ENCODE results near the gene CNPY1.

Gene CNPY1

GRCh38 chr7:155517969-155518368 lies 28.4 kb downstream of the CNPY1 start:
- DNase-seq (ENCODE audit: extremely low read depth, insufficient read length) = no peak
- Histone ChIP-seq H3K27me3 (replicated peaks; ENCODE audit: control insufficient read depth, insufficient read depth, low read length) (peaks cover 1% of the 10 kb centered on the region), H3K36me3 (ENCODE audit: control insufficient read depth, insufficient read depth, low read length) (no peaks in the 10 kb centered on the region), H3K4me3 (replicated peaks; ENCODE audit: low read depth, low read length) (no peak overlapping the region)
- TF ChIP-seq, protein P1, sequence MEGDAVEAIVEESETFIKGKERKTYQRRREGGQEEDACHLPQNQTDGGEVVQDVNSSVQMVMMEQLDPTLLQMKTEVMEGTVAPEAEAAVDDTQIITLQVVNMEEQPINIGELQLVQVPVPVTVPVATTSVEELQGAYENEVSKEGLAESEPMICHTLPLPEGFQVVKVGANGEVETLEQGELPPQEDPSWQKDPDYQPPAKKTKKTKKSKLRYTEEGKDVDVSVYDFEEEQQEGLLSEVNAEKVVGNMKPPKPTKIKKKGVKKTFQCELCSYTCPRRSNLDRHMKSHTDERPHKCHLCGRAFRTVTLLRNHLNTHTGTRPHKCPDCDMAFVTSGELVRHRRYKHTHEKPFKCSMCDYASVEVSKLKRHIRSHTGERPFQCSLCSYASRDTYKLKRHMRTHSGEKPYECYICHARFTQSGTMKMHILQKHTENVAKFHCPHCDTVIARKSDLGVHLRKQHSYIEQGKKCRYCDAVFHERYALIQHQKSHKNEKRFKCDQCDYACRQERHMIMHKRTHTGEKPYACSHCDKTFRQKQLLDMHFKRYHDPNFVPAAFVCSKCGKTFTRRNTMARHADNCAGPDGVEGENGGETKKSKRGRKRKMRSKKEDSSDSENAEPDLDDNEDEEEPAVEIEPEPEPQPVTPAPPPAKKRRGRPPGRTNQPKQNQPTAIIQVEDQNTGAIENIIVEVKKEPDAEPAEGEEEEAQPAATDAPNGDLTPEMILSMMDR (IDR thresholded peaks at IDR 0.05; ENCODE audit: insufficient read depth, low read length, poor library complexity, severe bottlenecking) = no peak

DNA sequence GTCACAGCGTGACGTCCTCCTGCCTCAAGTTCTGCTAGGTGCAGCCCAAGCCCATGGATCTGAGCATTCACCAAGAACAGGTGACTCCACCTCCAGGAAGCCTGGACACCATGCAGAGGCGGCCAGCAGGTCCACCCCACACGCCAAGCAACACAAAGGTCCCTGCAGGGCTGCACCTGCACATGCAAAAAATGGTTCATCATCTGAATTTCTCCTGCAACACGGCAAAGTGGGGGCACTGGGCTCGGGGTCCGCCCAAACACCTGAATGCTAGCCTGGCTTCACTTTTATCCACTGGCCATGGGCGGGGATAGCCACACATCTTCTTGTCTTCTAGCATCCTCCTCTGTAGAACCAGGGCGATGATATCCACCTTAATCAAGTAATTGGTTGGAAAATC lies 28.9 kb downstream of the CNPY1 start:
- Histone ChIP-seq H3K27me3 (replicated peaks; ENCODE audit: control insufficient read depth, insufficient read depth, low read length) (peaks cover 1% of the 10 kb centered on the region), H3K36me3 (ENCODE audit: control insufficient read depth, insufficient read depth, low read length) (no peaks in the 10 kb centered on the region), H3K4me3 (replicated peaks; ENCODE audit: low read depth, low read length) (no peak overlapping the region)
- TF ChIP-seq, protein P1 (IDR thresholded peaks at IDR 0.05; ENCODE audit: insufficient read depth, low read length, poor library complexity, severe bottlenecking) = no peak
- no peak for DNase-seq (ENCODE audit: extremely low read depth, insufficient read length)

GRCh38 chr7:155516466-155516865 lies 29.9 kb downstream of the CNPY1 start:
- Histone ChIP-seq H3K36me3 (ENCODE audit: control insufficient read depth, insufficient read depth, low read length) (no peaks in the 10 kb centered on the region), H3K4me3 (replicated peaks; ENCODE audit: low read depth, low read length) (no peak overlapping the region), H3K27me3 (replicated peaks; ENCODE audit: control insufficient read depth, insufficient read depth, low read length) (peaks cover 1% of the 10 kb centered on the region; the same call in 1 of the 2 replicates)
- TF ChIP-seq, protein P1 (IDR thresholded peaks at IDR 0.05; ENCODE audit: insufficient read depth, low read length, poor library complexity, severe bottlenecking) = no peak
- DNase-seq (ENCODE audit: extremely low read depth, insufficient read length) = no peak

- DNase-seq (ENCODE audit: extremely low read depth, insufficient read length) = no peak
- Histone ChIP-seq H3K27me3 (replicated peaks; ENCODE audit: control insufficient read depth, insufficient read depth, low read length) (peaks cover 1% of the 10 kb centered on the region; the same call in 1 of the 2 replicates), H3K36me3 (ENCODE audit: control insufficient read depth, insufficient read depth, low read length) (no peaks in the 10 kb centered on the region), H3K4me3 (replicated peaks; ENCODE audit: low read depth, low read length) (no peak overlapping the region)
- TF ChIP-seq, protein P1 (IDR thresholded peaks at IDR 0.05; ENCODE audit: insufficient read depth, low read length, poor library complexity, severe bottlenecking) = no peak
These were observed 31.0 kb downstream of the CNPY1 start for GRCh38 chr7:155515318-155515717.

DNA sequence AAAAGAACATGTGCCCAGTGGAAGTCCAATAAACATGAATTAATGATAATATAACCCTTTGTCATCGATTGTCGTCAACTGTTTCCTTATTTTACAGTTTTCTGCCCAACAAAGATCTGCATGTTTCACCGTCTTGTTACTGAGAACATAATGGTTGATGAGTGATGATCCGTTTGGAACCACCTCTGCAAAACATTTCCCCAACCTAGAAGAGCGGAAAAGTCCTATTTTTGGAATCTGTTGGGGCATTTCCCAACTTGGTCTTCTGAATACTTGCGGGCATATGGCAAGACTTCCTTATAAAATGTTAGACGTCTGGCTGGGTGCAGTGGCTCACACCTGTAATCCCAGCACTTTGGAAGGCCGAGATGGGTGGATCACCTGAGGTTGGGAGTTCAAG lies 32.1 kb downstream of the CNPY1 start:
- no peak overlapping the region for H3K4me3 ChIP-seq (replicated peaks; ENCODE audit: low read depth, low read length)
- no peaks in the 10 kb centered on the region for H3K36me3 ChIP-seq (ENCODE audit: control insufficient read depth, insufficient read depth, low read length)
- no peak for DNase-seq (ENCODE audit: extremely low read depth, insufficient read length)
- TF ChIP-seq, protein P1 (IDR thresholded peaks at IDR 0.05; ENCODE audit: insufficient read depth, low read length, poor library complexity, severe bottlenecking) = no peak
- peaks cover 1% of the 10 kb centered on the region; the same call in 1 of the 2 replicates for H3K27me3 ChIP-seq (replicated peaks; ENCODE audit: control insufficient read depth, insufficient read depth, low read length)
